GM21825 (cell line): Measurements from ENCODE around the gene LPO.

Source experiments
- ATAC-seq: cut with Tn5 transposase; IDR thresholded peaks from one replicate; pipeline ENCODE4 v1.9.1; 2021; ENCODE audit warnings: mild to moderate bottlenecking, moderate library complexity; ENCODE audit not compliant: unreplicated experiment

Gene LPO

GRCh38 chr17:58228679-58229078 is 9.7 kb upstream of the LPO start:
- no peak for ATAC-seq

- ATAC-seq = no peak
Measured at GRCh38 chr17:58229384-58229783, 9.0 kb upstream of the LPO start.

- ATAC-seq = no peak
Measured at GRCh38 chr17:58229881-58230280, 8.5 kb upstream of the LPO start.

DNA sequence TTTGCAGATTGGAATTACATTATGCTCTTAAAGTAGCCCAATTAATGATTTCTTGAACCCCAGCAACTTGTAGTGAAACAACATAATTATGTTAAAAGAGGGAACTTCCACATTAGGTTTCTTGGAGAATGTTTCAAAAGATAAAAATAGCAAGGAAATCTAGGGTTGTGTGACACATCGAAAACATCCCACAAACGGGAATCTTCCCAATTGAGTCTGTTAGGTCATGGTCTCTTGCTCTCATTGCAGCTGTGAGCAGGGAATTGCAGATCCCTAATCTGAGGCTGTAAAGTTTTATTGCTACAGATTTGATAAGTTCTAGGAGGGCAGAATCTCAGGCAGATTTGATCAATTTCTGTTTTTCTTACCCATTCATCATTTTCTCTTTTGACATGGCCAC is 6.7 kb upstream of the LPO start:
- no peak for ATAC-seq

DNA sequence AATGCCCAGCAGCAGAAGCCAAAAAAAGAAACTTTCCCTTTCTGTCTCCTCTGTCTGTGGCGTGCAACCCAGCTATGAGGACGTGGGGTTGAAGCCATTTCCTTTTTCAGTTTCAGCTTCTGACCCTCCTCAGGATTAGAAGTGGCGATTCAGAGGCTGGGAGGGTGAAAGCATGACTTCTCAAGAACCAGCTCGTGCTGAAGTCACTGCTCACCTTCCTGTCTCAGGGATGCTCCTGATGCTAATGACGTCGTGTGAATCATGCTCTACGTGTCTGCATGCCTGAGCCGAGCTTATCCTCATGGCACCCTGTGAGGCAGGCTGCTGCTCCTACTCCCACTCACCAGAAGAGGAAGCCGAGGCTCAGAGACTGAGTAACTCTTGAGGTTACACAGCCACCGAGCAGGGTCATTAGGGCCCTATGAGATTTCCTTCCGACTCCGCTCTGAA is 5.7 kb upstream of the LPO start:
- ATAC-seq = peak; percentile 80

GRCh38 chr17:58233543-58233942 is 4.8 kb upstream of the LPO start:
- peak; percentile 49 for ATAC-seq

GRCh38 chr17:58234512-58234911 is 3.9 kb upstream of the LPO start:
- ATAC-seq = no peak

DNA sequence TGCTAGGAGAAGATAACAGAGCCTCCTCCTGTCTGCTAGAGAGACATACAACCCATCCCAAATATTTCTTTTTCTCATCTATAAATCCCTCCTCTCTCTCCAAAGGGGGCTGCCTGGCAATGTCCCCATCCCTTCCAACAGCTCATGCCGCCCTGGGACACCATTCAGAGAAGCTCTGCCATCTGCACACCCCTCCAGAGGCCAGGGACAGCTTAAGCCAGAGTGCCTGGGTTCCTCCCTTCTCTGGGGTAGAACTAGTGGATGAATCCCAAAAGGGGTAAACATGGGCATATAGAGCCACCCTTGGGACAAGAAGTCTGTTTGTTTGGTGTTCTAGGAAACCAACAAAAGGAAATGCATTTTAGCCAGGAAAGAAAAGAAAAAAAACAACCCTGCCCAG is 2.6 kb upstream of the LPO start:
- ATAC-seq = no peak

DNA sequence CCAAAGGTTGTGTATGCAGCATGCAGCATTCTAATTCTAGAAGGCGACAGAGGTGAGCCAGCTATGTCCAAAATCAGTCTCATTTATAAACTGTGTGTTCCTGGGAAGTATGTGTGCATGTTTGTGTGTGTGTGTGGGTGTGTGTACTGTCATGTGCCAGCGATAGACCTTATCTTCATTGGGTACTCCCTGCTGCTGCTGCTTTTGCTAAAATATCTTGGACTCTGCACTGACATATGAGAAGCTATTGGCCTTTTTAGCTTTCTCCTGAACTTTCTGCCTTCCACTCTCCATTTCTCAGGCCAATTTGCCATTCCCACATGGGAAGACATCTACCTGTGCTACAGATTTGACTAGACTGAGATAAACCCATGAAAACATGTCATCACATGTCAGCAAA is 2.0 kb upstream of the LPO start:
- ATAC-seq = no peak

DNA sequence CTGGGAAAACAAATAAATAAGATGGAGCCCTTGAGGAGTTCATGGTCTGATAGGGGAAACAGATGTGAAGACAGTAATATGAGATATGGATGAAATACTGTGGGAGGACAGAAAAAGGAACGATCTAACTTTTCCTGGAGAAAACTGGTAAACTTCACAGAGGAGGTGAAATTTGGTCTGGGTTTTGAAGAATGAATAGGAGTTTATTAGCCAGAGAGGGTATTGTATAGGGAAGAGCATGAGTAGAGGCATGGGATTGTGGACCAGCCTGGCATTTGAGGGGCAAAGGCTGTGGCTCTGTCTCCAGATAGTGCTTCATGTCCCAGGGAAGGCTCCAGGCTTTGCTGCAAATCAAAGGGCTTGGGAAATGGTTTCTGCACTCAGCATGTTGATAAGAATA is 1.6 kb downstream of the LPO start:
- ATAC-seq = no peak

DNA sequence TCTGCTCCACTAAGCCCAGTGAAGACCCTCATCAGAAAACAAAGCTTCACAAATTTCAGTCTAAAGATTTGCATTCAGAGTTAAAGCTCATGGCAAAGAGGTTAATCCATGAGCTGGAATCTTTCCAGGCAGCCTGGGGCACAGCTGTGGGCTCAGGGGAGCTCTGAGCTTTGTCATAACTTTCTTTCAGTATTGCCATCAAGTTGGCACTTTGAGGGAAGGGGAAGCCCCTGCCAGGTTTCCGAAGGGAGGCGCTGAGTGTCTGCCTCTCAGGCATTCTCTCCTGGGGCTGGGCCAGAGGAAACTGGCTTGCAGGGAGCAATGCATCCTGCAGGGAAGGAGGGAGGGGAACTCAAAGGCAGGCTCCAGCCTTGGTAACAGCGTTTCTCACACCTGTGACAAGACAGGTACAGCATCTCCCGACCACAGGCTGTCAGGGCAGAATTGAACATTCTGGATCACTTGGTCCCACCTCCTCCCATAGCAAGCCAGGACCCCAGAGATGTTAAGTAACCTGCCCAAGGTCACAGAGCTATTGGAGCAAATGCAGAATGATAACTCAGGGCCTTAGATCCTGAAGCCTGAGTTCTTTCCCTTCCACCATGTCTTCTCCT is 3.9 kb downstream of the LPO start:
- ATAC-seq = no peak

DNA sequence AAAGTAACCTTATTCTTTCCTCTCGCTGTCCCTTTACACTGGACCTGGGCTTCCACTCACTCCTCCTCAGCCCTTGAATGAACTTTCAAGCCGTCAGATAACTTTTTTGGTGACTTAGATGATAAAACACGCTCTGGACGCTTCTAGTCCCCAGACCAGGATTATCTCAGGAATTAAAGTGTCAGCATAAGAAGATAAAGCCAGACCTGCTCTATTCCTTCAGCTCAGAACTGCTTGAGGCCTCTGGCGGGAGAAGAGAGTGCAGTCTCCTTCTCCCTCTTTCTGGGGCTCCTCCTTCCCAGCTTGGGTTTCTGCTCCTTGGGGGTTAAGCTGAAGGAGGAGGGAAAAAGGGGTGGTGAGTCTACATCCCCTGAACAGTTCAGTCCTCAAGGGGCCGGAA is 6.6 kb downstream of the LPO start:
- ATAC-seq = no peak

GRCh38 chr17:58245428-58246103 is 7.2 kb downstream of the LPO start:
- ATAC-seq = no peak

GRCh38 chr17:58246104-58246740 is 7.8 kb downstream of the LPO start:
- ATAC-seq = no peak

DNA sequence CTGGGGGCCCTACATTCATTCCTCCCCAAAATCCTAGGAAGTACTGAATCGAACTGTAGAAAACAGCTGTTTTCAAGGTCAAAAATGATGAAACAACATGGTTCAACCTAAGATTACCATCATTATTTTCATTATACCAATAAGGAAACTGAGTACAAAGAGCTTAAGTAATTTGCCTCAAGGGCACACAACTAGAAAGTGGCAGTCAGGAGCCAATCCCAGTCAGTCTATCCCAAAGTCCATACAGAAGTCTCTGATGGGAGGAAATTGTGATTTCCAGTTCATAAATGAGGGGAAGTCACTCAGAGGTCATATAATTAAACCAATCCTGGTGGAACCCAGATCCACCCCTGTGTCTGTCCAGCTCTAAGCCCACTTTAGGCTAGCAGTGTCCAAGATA is 8.4 kb downstream of the LPO start:
- ATAC-seq = no peak

DNA sequence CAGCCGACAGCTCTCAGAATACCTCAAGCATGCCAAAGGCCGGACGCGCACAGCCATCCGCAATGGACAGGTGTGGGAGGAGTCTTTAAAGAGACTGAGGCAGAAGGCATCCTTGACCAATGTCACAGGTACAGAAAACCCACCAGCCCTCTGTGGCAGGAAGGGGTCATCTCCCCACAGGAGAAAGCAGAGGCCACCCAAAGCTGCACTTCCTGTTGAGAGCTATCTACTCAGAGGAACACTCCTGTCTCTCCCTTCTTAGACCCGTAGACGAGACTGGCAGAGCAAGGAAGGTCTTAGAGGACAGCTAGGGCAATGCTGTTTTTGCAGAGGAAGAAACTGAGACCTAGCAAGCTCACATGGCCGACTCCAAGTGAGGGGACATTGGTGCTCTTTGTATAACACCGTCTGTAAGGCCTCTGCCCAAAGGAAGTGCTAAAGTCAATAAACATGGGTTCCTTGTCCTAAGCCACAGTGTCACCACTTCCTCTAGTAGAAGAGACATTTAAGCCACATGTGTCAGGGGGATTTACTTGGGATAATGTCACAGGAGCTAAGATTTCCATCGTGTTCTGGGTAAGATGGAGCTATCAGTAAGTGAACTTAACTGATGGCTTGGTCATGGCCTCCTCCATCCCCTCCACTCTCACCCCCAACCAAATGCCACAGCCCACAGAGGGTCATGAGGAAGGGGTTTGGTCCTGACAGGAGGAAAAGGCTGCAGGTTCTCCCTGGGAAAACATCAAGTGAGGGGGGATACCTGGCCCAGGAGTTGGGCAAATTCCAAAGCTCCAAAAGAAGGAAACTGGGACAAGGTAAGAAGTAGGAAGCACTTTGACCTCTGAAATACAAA is 9.4 kb downstream of the LPO start:
- ATAC-seq = no peak

DNA sequence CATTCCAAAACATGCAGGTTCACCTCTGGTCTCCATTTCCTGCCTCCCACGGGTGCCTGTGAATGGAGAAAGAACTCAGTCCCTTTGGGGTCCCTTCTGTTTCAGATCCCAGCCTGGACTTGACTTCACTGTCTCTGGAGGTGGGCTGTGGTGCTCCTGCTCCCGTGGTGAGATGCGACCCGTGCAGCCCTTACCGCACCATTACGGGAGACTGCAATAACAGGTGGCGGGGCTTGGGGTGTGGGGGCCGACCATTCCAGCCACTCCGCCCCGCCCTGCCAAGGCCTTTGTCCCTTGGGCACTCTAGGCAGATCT is 10.5 kb downstream of the LPO start:
- no peak for ATAC-seq

GRCh38 chr17:58249270-58250133 is 11.1 kb downstream of the LPO start:
- peak; percentile 72 for ATAC-seq

DNA sequence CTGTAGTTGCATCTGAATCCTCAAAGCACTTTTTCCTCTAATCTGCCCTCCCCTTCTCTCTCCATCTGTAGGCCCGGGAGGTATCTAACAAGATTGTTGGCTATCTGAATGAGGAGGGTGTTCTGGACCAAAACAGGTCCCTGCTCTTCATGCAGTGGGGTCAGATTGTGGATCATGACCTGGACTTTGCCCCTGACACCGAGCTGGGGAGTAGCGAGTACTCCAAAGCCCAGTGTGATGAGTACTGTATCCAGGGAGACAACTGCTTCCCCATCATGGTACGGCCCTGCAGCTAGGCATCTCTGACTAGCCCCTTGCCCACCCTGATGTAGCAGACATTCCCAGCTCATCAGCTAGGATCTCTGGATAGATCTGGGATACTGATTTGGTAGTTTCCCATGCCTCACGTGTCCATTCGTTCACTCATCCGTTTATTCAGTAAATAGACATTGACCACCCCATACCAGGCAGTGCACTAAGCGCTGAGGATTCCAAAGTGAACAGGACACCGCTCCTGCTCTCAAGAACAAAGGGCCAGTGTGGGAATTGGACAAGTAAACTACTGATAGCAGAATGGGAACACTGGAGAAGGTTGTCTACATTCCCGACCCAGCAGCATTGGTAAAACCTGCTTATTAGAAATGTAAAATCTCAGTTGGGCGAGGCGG is 12.1 kb downstream of the LPO start:
- no peak for ATAC-seq

DNA sequence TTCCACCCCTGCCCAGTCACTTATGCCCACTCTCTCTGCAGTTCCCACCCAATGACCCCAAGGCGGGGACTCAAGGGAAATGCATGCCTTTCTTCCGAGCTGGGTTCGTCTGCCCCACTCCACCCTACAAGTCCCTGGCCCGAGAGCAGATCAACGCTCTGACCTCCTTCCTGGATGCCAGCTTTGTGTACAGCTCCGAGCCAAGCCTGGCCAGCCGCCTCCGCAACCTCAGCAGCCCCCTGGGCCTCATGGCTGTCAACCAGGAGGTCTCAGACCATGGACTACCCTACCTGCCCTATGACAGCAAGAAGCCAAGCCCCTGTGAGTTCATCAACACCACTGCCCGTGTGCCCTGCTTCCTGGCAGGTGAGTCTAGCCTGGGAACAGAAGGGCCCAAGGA is 13.8 kb downstream of the LPO start:
- ATAC-seq = no peak
